SU-DHL-6 (cell line): ENCODE measurements around the gene DUSP22.

ENCODE experiments used
- EZH2phosphoT487 ChIP-seq: fragments of 200-600 bp; sonication (generic), shearing (Covaris generic); conservative IDR thresholded peaks from 2 replicates; pipeline ENCODE4 v1.6.1; 2018; ENCODE audit warnings: mild to moderate bottlenecking, antibody characterized with exemption, low read length, moderate library complexity, mixed read lengths
- TF ChIP-seq, protein P1 (sequence below): fragments of 200-600 bp; sonication (generic); IDR thresholded peaks from one replicate; pipeline ENCODE4 v1.5.1; 2017; ENCODE audit warnings: antibody characterized with exemption, mild to moderate bottlenecking, low read length, moderate library complexity; ENCODE audit not compliant: insufficient read depth, poor library complexity, severe bottlenecking

DNA sequence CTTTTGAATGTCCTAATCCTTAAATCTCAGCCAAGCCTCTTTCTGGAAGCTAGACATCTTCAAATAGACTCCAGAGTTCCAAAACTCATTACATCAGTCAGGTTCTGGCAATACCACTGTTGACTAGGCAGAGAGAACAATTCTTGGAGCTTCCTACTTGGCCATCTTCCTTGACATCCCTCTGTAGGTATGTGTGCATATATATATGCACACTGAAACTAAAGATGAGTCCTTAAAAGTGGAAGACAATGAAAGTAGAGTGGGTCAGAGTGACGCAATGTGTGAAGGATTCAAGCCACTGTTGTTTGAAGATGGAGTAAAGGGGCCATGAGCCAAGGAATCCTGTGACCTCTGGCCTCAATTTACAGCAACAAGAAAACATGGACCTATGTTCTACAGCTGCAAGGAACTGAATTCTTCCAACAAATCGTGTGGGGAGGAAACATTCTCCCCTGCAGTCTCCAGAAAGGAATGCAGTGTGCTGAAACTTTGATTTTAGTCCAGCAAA is 18.7 kb upstream of the DUSP22 start:
- TF ChIP-seq, protein P1, sequence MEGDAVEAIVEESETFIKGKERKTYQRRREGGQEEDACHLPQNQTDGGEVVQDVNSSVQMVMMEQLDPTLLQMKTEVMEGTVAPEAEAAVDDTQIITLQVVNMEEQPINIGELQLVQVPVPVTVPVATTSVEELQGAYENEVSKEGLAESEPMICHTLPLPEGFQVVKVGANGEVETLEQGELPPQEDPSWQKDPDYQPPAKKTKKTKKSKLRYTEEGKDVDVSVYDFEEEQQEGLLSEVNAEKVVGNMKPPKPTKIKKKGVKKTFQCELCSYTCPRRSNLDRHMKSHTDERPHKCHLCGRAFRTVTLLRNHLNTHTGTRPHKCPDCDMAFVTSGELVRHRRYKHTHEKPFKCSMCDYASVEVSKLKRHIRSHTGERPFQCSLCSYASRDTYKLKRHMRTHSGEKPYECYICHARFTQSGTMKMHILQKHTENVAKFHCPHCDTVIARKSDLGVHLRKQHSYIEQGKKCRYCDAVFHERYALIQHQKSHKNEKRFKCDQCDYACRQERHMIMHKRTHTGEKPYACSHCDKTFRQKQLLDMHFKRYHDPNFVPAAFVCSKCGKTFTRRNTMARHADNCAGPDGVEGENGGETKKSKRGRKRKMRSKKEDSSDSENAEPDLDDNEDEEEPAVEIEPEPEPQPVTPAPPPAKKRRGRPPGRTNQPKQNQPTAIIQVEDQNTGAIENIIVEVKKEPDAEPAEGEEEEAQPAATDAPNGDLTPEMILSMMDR = no peak
- TF ChIP-seq EZH2phosphoT487 = no peak
